GM18519 (cell line): Measurements from ENCODE around the gene FGD5.

ENCODE experiments used
- ATAC-seq: cut with Tn5 transposase; IDR thresholded peaks from one replicate; pipeline ENCODE4 v1.9.1; 2021; ENCODE audit warnings: mild to moderate bottlenecking, moderate library complexity; ENCODE audit not compliant: unreplicated experiment, low FRiP score

The FGD5 gene

GRCh38 chr3:14871456-14872200, 52.9 kb downstream of the FGD5 start:
- no peak for ATAC-seq

DNA sequence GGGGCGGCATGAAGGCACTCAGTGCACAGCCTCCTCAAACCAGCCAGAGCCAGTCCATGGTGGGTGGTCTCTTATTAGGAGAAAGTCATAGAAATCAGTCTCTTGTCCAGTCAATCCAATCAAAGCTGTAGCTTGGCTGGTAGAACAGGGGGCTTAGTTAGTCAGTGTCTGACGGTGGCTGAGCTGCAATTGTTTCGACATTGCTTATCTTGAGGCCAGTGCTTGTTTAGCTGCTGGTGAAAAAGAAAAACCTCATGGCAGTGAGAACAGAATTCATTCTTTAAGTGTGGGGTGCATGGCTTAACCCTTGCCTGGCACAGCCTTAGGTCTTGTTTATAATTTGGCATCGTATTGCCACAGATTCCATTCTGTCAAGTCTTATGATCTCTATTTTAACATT, 53.9 kb downstream of the FGD5 start:
- no peak for ATAC-seq

- no peak for ATAC-seq
These were observed 56.0 kb downstream of the FGD5 start for GRCh38 chr3:14874784-14875183.

- ATAC-seq: no peak
These were observed 56.8 kb downstream of the FGD5 start for GRCh38 chr3:14875411-14876175.

GRCh38 chr3:14876921-14877333, 58.2 kb downstream of the FGD5 start:
- ATAC-seq: no peak

GRCh38 chr3:14877469-14877868, 58.7 kb downstream of the FGD5 start:
- no peak for ATAC-seq

- no peak for ATAC-seq
These were observed 60.6 kb downstream of the FGD5 start for GRCh38 chr3:14879211-14879874.

GRCh38 chr3:14880447-14881106, 61.8 kb downstream of the FGD5 start:
- no peak for ATAC-seq

DNA sequence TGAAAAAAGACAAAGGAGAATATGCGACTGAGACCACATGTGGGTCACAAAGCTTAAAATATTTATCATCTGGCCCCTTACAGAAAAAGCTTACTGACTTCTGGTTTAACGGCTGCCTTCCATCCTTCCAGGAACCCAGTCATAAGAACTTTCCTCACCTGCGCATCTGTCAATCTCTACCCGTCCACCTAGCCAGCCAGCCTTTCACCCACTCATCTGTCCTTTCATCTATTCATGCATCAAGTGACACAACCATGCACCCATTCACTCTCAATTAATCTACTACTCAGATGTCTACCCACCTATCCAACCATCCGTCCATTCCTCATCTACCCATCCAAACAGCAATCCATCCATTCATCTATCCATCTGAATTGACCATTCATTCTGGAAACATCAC, 64.5 kb downstream of the FGD5 start:
- no peak for ATAC-seq

GRCh38 chr3:14884665-14885064, 65.9 kb downstream of the FGD5 start:
- ATAC-seq: no peak

DNA sequence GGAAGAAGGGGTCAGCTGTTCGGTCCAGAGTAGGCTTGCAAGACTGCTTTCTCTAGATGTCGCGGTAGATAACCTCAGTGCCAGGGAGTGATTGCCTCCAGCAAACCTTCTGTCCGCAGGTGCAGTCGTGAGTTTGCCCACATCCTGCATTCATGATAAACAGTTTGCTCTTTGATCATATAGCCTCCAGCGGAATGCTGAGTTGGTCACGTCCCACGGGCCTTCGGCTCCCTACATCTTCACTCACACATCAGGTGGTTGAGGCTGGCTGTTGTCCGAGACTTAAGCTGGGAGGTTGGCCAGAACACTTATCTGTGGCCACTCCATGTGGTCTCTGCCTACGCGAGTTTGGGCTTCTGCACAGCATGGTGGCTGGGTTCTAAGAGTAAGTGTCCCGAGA, 66.5 kb downstream of the FGD5 start:
- no peak for ATAC-seq

- no peak for ATAC-seq
These were observed 67.3 kb downstream of the FGD5 start for GRCh38 chr3:14886101-14886500.

DNA sequence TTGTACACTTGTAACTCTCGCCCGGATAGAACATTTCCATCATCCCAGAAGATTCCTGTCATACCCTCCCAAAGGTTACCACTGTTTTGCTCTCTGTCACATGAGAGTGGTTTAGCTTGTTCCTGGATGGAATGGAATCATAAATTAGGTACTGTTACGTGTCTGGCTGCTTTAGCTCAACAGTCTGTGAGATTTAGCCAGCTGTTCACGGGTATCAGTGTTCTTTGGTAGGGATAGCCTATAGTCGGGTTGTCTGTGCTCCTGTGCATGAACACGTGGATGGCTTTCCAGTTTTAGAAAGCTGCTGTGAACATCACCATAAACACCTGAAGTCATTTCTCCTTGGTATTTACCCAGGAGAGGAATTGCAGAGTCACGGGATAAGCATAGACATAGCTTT, 70.4 kb downstream of the FGD5 start:
- no peak for ATAC-seq

- ATAC-seq: no peak
These were observed 71.2 kb downstream of the FGD5 start for GRCh38 chr3:14889943-14890342.

DNA sequence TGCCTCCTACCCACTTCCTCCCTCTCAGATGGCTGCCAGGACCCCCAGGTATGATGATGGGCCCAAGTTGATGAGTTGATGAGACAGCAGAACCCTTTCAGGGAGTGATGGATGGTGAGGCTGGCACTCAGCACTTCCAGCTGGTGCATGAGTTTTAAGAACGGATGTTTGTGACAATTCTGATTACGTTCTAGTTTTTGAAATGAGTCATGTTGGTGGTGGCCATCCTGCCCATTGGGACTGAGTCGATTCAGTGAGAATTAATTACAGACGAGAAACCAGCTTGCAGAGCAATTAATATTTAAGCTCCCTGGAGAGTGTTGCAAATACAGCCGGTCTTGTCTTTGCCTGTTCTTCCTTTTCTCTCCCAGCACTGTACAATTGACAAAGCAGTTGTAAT, 71.7 kb downstream of the FGD5 start:
- no peak for ATAC-seq

GRCh38 chr3:14891135-14892132, 72.7 kb downstream of the FGD5 start:
- ATAC-seq: no peak

- ATAC-seq: no peak
These were observed 73.5 kb downstream of the FGD5 start for GRCh38 chr3:14892226-14892625.

DNA sequence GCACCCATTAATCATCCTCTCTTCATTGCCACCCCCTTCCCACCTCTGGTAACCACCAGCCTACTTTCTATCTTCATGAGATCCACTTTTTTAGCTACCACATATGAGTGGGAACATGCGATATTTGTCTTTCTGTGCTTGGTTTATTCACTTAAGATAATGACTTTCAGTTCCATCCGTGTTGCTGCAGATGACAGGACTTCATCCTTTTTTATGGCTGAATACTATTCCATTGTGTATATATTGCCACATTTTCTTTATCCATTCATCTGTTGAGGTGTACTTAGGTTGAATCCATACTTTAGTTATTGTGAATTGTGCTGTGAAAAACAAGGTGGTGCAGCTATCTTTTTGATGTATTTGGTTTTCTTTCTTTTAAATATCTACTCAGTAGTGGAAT, 75.3 kb downstream of the FGD5 start:
- ATAC-seq: no peak

DNA sequence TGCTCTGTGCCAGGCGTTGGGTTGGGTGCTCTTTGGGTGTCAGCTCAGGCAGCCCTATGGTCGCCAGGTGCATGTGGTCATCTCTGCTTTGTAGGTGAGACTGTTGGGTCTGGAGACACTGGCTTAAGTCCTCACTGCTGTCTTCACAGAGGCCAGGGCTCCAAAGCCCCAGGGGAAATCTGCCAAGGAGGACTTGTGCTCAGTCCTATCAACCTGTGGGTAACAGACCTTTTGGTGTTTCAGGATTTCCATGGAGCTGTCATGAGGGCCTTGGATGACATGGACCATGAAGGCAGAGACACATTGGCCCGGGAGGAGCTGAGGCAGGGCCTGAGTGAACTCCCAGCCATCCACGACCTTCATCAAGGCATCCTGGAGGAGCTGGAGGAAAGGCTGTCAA, 78.5 kb downstream of the FGD5 start:
- no peak for ATAC-seq

DNA sequence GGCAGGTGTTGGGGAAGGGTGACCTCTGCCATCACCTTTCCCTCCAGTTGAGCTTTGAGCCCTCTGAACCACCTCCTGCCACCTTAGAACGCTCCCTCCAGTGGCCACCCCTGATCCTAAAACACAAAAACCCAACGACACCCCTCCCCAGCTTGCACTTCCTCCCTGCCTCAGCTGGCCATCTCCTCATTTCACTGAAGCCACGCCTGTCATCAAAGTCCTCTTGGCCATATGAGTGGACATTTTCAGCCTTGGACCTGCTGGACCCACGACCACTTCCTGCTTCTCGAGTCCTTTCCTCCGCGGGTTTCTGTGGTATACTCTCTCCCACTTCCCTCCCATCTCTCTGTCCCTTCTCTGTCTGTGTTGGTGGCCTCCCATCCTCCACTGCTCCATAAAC, 80.2 kb downstream of the FGD5 start:
- ATAC-seq: no peak
